GM18508 (cell line): ENCODE measurements around the gene CADPS.

Experiments used
- ATAC-seq: cut with Tn5 transposase; IDR thresholded peaks from one replicate; pipeline ENCODE4 v1.9.1; 2021; ENCODE audit warnings: moderate number of reproducible peaks; ENCODE audit not compliant: insufficient read depth, unreplicated experiment

Gene CADPS

DNA sequence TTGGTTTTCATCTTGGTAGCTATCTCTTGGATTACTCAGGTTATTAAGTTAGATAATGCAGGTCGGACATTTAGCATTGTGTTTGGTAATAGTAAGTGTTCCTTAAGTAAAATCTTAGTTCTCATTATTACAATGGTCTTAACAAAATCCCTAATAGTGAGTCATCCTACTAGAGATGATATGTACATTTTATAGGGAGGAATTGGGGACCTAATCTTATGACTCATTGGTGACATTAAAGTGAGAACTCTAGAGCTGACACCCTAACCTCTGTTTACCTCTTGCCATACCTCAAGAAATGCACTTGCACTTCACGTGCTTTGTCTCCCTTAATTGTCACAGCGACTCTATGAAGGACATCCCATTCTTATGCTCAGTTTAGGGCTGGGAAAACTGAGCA, 174.9 kb downstream of the CADPS start:
- no peak for ATAC-seq

DNA sequence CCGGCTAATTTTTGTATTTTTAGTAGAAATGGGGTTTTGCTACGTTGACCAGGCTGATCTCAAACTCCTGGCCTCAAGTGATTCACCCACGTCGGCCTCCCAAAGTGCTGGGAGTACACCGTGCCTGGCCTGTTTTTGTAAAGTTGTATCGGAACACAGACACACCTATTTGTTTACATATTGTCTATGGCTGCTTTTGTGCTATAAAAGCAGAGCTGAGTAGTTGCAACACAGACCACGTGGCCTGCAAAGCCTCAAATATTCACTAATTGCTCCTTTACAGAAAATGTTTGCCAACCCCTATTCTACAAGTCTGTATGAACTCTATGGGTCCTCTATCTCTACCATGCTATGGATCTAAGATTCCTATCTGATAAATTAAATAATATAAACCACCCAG, 175.5 kb downstream of the CADPS start:
- no peak for ATAC-seq

- no peak for ATAC-seq
Measured at GRCh38 chr3:62696011-62696410, 179.2 kb downstream of the CADPS start.

DNA sequence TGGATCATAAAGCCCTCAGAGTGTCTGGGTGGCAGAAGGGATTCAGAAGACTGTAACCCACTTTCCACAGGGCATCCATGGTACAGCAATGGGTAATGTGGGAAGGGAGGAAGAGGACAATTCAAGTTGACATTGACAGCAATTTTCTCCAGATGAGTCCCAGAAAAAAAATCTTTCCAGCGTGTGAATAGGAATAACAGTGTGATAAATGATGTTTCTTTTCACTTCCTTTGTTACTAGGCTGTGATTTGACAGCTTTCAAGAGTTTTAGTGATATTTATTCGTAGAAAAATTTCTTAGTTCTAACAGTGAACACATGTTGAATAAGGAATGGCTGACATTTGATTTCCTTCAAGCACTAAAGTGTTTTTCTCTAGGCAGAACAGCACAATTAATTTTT, 186.4 kb downstream of the CADPS start:
- ATAC-seq = no peak

DNA sequence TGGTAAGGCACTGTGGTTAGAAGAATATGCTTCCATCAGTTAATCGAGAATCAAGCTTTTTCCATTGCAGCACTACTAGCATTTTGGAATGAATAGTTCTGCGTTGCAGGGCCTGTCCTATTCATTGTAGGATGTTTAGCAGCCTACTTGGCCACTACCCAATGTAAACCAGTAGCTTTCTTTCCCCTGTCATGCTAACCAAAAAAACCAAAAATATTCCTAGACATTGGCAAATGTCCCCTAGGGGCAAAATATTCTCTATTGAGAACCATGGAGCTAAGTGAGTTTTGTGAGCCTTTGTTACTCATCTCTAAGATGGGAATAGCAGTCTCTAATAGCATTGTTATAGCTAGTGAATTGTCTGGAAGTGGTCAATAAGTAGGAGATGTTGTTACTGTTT, 187.2 kb downstream of the CADPS start:
- ATAC-seq = no peak

DNA sequence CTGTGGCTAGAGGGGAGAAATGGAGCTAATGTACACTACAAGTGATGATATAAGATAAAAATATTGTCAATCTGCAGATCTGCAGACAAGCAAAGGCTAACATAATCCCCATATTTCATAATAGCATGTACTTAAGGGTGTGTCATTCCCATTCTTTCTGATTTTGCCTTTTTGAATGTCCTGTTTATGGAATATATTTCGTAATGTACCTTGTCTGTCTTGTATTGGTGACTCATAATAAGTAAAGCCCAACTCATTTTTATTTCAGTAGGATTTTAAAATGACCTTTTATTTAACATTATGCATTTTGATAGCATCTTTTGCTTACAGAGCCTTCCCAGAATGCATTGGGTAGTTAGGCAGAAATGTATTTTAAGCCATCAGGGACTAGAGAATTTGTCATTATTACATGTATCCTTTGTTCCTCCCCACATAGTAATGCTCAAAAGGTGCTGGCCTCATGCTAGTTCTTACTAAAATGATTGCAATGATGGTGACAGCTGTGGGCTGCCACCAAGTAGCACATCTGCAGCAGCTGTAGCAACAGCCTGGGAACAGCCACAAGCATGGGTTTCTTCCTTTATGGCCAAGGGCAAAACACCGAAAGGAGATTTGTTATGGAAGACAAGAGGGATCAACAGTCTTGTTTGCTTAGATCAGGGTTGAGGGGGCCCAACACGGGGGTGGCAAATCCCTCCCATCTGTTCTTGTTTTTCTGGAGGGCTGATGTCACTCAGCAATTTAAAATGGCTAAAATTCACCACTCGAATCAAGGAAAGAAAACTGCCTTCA, 188.5 kb downstream of the CADPS start:
- no peak for ATAC-seq

DNA sequence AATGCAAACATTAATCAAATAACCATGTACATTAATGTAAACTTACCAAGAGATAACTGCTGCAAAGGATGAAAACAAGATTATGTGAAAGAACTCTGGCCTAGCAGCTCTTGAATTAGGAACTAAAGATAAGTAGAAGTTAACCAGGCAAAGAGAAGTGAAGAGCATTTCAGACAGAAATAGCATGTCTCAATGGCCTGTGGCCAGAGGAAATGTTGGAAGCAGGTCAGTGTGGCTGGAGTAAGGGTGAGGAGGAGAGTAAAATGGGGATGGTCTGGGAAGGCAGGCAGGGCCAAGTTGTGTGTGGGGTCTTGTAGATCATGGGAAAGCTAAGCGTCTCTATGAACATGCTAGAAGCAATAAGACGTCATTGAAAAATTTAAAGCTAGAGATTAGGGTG, 192.4 kb downstream of the CADPS start:
- ATAC-seq = no peak

GRCh38 chr3:62679988-62680387, 195.2 kb downstream of the CADPS start:
- no peak for ATAC-seq

- no peak for ATAC-seq
Measured at GRCh38 chr3:62678841-62679240, 196.4 kb downstream of the CADPS start.

DNA sequence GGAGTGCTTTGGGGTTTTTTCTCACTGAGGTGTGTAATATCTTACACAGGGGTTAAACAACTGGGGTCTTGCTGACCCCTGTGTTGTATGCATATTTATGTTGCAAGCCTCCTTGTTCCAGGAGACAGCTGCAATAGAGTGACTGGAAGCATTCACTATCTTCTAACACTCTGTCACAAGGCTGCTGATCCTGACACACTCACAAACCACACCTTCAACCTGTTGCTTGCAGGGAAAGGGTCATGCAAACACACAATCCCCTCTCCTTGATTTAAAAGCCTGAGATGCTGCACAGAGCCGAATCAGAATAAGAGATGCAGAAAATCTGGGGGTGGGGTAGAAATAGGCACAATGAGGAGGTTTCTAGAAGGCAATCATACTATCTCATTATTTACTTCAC, 197.3 kb downstream of the CADPS start:
- ATAC-seq = no peak

DNA sequence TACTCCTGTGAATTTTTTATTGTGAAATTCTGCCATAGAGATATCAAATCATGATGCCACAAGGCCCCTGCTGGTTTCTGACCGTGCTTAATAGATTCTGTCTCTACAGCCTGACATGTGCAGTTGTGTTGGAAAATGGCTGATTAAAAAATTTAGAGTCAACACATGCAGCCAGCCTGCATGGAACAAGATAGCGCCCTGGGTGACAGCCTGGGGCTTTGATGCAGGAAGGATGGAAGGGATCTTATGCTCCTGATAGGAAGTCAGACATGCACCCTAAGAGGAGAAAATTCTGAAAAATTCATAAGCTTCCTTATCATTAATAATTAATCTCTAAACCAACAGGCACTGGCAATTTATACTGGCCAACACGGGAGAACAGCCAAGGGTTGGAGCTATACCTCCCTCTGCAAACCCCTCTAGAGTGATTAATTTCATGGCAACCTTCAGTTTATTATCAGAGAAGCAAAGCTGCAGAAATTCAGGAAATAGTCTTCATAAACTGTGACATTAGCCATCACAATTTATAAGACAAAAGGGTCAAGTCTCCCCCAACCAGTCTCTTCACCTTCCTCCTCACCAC, 198.4 kb downstream of the CADPS start:
- ATAC-seq = no peak

GRCh38 chr3:62675492-62675891, 199.7 kb downstream of the CADPS start:
- ATAC-seq = no peak

- ATAC-seq = no peak
Measured at GRCh38 chr3:62672988-62673313, 202.3 kb downstream of the CADPS start.

DNA sequence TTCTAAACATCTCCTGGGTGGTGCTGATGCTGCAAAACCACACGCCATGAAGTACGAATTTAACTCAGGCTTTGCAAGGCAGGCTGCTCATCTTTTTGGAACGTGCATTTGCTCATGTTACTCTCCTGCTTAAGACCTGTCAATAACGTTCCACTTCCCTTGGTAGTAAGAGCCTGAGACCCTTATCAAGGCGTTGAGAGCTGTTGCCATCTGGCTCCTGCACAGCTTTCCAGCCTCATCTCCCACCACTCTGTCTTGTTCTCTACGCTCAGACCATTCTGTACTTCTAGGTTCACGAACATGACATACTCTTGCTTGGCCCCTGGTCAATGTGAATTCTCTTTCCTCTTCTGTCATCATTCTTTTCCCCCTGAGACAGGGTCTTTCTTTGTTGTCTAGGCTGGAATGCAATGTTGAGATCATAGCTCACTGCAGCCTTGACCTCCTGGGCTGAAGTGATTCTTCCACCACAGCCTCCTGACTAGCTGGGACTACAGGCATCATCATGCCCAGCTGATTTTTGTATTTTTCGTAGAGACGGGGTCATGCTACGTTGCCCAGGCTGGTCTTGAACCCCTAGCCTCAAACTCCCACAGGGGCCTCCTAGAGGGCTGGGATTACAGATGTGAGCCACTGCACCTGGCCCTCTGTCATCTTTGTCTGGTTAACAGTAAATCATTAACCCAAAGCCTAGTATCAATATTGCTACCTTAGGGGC, 202.8 kb downstream of the CADPS start:
- peak; percentile 93 for ATAC-seq

DNA sequence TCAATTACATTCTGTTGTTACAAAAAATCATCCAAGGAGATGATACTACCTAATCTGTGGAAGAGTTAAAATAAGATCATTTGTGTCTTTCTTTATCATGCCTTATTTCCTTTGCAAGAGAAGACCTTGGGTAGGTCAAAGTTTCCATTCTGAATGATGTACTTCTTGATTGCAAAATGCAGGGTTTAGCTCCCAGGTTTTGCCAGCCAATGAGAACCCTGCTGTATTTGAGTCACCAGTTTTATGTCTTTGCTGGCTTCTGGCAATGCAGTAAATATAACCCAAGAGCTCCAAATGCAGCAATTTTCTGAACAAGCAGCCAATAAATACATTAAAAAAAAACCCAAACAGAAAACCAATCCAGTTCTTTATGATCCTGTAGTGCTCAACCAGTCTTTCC, 204.9 kb downstream of the CADPS start:
- ATAC-seq = no peak

GRCh38 chr3:62669161-62669560, 206.1 kb downstream of the CADPS start:
- no peak for ATAC-seq

DNA sequence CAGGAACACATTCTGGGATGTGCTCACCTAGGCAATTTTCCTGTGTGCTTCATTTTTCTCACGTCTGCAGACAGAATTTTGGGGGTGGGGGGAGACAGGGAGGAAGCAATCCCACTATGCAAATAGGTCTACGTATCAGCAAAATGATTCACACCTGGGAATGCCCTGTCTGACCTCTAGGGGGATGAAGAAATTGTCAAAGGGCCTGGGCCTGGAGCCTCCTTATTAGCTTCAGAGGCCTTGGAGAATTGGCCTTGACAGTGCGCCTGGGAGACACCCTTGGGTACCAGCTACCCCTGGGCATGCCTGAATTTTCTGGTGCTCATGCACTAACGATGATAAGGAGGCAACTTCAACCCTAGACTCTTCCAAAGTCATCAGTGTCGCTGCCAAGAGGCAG, 207.5 kb downstream of the CADPS start:
- peak; percentile 37 for ATAC-seq

GRCh38 chr3:62665627-62666437, 209.4 kb downstream of the CADPS start:
- ATAC-seq = peak; percentile 69

DNA sequence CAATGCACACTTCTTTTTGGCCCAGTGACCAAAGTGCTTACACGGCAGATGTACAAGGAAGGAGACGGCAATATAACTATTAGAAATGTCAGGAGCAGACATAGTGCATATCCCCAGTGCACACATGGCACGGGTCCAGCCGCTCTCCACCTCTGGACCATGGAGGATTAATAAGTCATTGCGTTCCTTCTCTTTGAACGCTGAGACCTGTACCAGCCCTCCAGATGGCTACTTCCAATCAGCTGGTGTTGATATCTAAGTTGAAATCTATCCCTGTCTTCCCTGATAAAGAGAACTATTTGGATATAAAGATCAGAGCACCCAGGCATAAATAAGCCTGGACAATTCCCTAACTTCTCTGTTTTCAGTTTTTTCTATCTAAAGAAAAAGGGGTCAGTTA, 212.5 kb downstream of the CADPS start:
- no peak for ATAC-seq

DNA sequence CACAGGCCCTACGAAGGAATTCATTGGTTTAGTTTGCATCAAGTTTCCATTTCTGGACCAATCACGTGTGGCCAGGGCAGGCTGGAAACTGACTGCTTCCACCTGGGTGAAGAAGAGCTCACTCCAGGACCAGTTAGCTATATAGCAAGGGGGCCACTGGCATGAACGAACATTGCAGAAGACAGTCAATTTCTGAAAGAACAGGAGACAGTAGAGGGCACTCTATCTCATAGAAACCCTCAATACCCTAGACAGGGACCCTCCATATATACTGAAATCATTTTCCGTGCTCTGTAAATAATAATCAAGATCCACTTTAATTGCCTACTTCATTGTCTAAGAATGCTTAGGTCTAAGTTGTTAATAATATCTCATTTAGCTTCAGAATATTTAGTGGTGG, 215.6 kb downstream of the CADPS start:
- no peak for ATAC-seq

- no peak for ATAC-seq
Measured at GRCh38 chr3:62655691-62656063, 219.5 kb downstream of the CADPS start.
